H9 (cell line): Measurements from ENCODE around the gene FAM76A. TPM values are rescaled to one million over a fixed set of nuclear protein-coding genes. Genes with fewer than 3 reads are reported as not detected.

ENCODE experiments used
- DNase-seq: peaks from one replicate; pipeline ENCODE4 v3.0.0-alpha.2; 2017
- H2AFZ ChIP-seq: one replicate; pipeline ENCODE4 v1.6.1; 2013; ENCODE audit warnings: mild to moderate bottlenecking, low read length, control low read depth, moderate library complexity
- H2AK5ac ChIP-seq: 2 replicates; pipeline ENCODE4 v1.6.1; 2013; ENCODE audit warnings: low read length, control low read depth, mixed read lengths; ENCODE audit not compliant: insufficient read length
- H2BK120ac ChIP-seq: one replicate; pipeline ENCODE4 v1.6.1; 2013; ENCODE audit warnings: low read depth, mild to moderate bottlenecking, low read length, control low read depth, inconsistent platforms; ENCODE audit not compliant: poor library complexity, severe bottlenecking
- H2BK12ac ChIP-seq: 2 replicates; pipeline ENCODE4 v1.6.1; 2013; ENCODE audit warnings: low read length, control low read depth, mixed read lengths, low read depth; ENCODE audit not compliant: insufficient read length
- H2BK15ac ChIP-seq: 2 replicates; pipeline ENCODE4 v1.6.1; 2013; ENCODE audit warnings: low read depth, low read length, control low read depth
- H2BK20ac ChIP-seq: one replicate; pipeline ENCODE4 v1.6.1; 2013; ENCODE audit warnings: low read depth, mild to moderate bottlenecking, low read length, control low read depth, inconsistent platforms; ENCODE audit not compliant: poor library complexity, severe bottlenecking
- H2BK5ac ChIP-seq: 2 replicates; pipeline ENCODE4 v1.6.1; 2013; ENCODE audit warnings: low read length, control low read depth, mixed read lengths; ENCODE audit not compliant: insufficient read length
- H3K14ac ChIP-seq: 2 replicates; pipeline ENCODE4 v1.6.1; 2013; ENCODE audit warnings: low read length, control low read depth; ENCODE audit not compliant: insufficient read depth
- H3K18ac ChIP-seq: 2 replicates; pipeline ENCODE4 v1.6.1; 2013; ENCODE audit warnings: low read depth, mild to moderate bottlenecking, mixed read lengths, low read length, control low read depth; ENCODE audit not compliant: insufficient read length
- H3K23ac ChIP-seq: 2 replicates; pipeline ENCODE4 v1.6.1; 2013; ENCODE audit warnings: low read length, control low read depth, mixed read lengths, low read depth; ENCODE audit not compliant: insufficient read length
- H3K23me2 ChIP-seq: 2 replicates; pipeline ENCODE4 v1.6.1; 2013; ENCODE audit warnings: low read depth, mild to moderate bottlenecking, mixed read lengths, low read length, control low read depth; ENCODE audit not compliant: insufficient read length, poor library complexity, severe bottlenecking
- H3K27ac ChIP-seq: 2 replicates; pipeline ENCODE4 v1.5.1; 2013; ENCODE audit warnings: low read length, control low read depth, mixed read lengths, low read depth; ENCODE audit not compliant: insufficient read length
- H3K27me3 ChIP-seq: 2 replicates; pipeline ENCODE4 v1.6.1; 2013; ENCODE audit warnings: low read length, control low read depth, inconsistent platforms; ENCODE audit not compliant: insufficient read depth
- H3K4ac ChIP-seq: 2 replicates; pipeline ENCODE4 v1.6.1; 2013; ENCODE audit warnings: low read depth, mild to moderate bottlenecking, control low read depth, inconsistent platforms, low read length, moderate library complexity
- H3K4me1 ChIP-seq: 2 replicates; pipeline ENCODE4 v1.6.1; 2013; ENCODE audit warnings: low read length, control low read depth, inconsistent platforms; ENCODE audit not compliant: insufficient read depth
- H3K4me2 ChIP-seq: 2 replicates; pipeline ENCODE4 v1.6.1; 2013; ENCODE audit warnings: low read length, control low read depth, mixed read lengths; ENCODE audit not compliant: insufficient read length, insufficient read depth
- H3K56ac ChIP-seq: 2 replicates; pipeline ENCODE4 v1.6.1; 2013; ENCODE audit warnings: low read depth, mild to moderate bottlenecking, mixed read lengths, low read length, control low read depth; ENCODE audit not compliant: insufficient read length
- H3K79me1 ChIP-seq: 2 replicates; pipeline ENCODE4 v1.6.1; 2013; ENCODE audit warnings: low read depth, mild to moderate bottlenecking, moderate library complexity, low read length, control low read depth, inconsistent platforms; ENCODE audit not compliant: insufficient read depth, poor library complexity, severe bottlenecking
- H3K79me2 ChIP-seq: 2 replicates; pipeline ENCODE4 v1.6.1; 2013; ENCODE audit warnings: low read length, control low read depth, inconsistent platforms; ENCODE audit not compliant: insufficient read depth
- H3K9ac ChIP-seq: 2 replicates; pipeline ENCODE4 v1.6.1; 2013; ENCODE audit warnings: low read length, control low read depth, mixed read lengths; ENCODE audit not compliant: insufficient read length; ENCODE audit errors: extremely low read depth
- H3K9me3 ChIP-seq: one replicate; pipeline ENCODE4 v1.6.1; 2013; ENCODE audit warnings: low read depth, low read length, inconsistent platforms; ENCODE audit not compliant: control insufficient read depth
- H3T11ph ChIP-seq: one replicate; pipeline ENCODE4 v1.6.1; 2013; ENCODE audit warnings: mild to moderate bottlenecking, low read length, control low read depth, inconsistent platforms
- H4K20me1 ChIP-seq: one replicate; pipeline ENCODE4 v1.6.1; 2013; ENCODE audit not compliant: control insufficient read depth, insufficient read length, insufficient read depth
- H4K5ac ChIP-seq: 2 replicates; pipeline ENCODE4 v1.6.1; 2013; ENCODE audit warnings: low read depth, mild to moderate bottlenecking, mixed read lengths, low read length, control low read depth; ENCODE audit not compliant: insufficient read length
- H4K8ac ChIP-seq: replicated peaks from 2 replicates; pipeline ENCODE4 v1.6.1; 2013; ENCODE audit warnings: low read length, control low read depth, mixed read lengths, low read depth; ENCODE audit not compliant: insufficient read length
- H4K91ac ChIP-seq: 2 replicates; pipeline ENCODE4 v1.6.1; 2013; ENCODE audit warnings: low read depth, mild to moderate bottlenecking, moderate library complexity, mixed read lengths, low read length, control low read depth; ENCODE audit not compliant: insufficient read length
- H3K27ac Mint-ChIP-seq, 3 experiments: 2 replicates in 2 of 3; 3 replicates in 1 of 3; pipeline ENCODE4 v1.8.0; 2020 to 2021; ENCODE audit warnings: mixed read lengths in 3 of 3, mild to moderate bottlenecking in 1 of 3, moderate library complexity in 1 of 3
- H3K27me3 Mint-ChIP-seq: 2 replicates; pipeline ENCODE4 v1.8.0; 2021; ENCODE audit warnings: low read depth, mild to moderate bottlenecking, moderate library complexity, mixed read lengths
- H3K36me3 Mint-ChIP-seq, 3 experiments: 2 replicates in 2 of 3; 3 replicates in 1 of 3; pipeline ENCODE4 v1.8.0; 2020 to 2021; ENCODE audit warnings: low read depth in 3 of 3, mixed read lengths in 3 of 3; ENCODE audit not compliant: insufficient read depth in 1 of 3
- H3K4me1 Mint-ChIP-seq, 2 experiments: 2 replicates each; pipeline ENCODE4 v1.8.0; 2020; ENCODE audit warnings: mixed read lengths in 2 of 2
- H3K4me3 Mint-ChIP-seq, 2 experiments: 2 replicates in 1 of 2; 3 replicates in 1 of 2; pipeline ENCODE4 v1.8.0; 2020 to 2021; ENCODE audit warnings: mild to moderate bottlenecking in 2 of 2, mixed read lengths in 2 of 2, moderate library complexity in 1 of 2
- H3K9me3 Mint-ChIP-seq, 2 experiments: 2 replicates in 1 of 2; 3 replicates in 1 of 2; pipeline ENCODE4 v1.8.0; 2020; ENCODE audit warnings: mild to moderate bottlenecking in 2 of 2, mixed read lengths in 2 of 2, moderate library complexity in 1 of 2
- WGBS: extraction: QIAGEN DNeasy Blood & Tissue Kit; methylation state at CpG from one replicate; pipeline ENCODE4 v1.1.7; 2013; ENCODE audit warnings: missing lambda C conversion rate, low lambda C conversion rate, mixed read lengths; ENCODE audit not compliant: insufficient read length; ENCODE audit errors: extremely low coverage; 5-methylcytosine and 5-hydroxymethylcytosine counted together
- total RNA-seq: library from RNA; stranded (reverse); gene quantifications from 2 replicates; pipeline ENCODE4 v1.2.1, GENCODE V29; 2021
- TF ChIP-seq, protein P1 (sequence below): fragments of 200-600 bp; sonication (generic); conservative IDR thresholded peaks from 3 replicates; pipeline ENCODE4 v1.8.0; 2021; ENCODE audit warnings: antibody characterized with exemption, mild to moderate bottlenecking

The FAM76A gene
- total RNA-seq, 1 experiment from 2014 or later: 10.6 TPM

DNA sequence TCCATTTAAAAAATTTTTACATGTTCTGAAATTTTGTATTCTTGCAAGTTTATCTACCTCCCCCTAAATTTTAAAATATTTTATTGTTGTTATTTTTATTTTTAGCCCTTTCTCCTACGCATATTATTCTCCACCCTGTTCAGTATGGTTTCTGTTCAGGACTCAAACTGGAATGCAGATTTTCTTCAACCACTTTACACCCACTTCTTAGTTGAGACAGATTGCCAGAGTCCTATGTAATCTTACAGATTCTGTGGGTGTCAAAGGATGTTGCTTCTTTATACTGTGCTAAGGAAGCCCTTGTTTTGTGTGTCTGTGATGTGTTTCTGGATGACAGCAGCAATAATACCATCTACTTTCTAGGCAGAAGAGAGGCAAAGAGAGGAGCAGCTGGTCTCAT lies 84.1 kb downstream of the FAM76A start:
- H3K4ac ChIP-seq: no peak overlapping the region
- WGBS: no CpG with 5 or more reads among the region's 1 CpG
- Mint-ChIP-seq H3K4me1 (peaks cover 14% of the 10 kb centered on the region in 2 experiments), H3K27me3 (no peaks in the 10 kb centered on the region), H3K9me3 (no peaks in the 10 kb centered on the region), H3K4me3 (no peak overlapping the region), H3K27ac (no peak overlapping the region), H3K36me3 (peaks cover 1 to 6% (median 1%) of the 10 kb centered on the region in 3 experiments; a peak in 4 of 7 replicates)
- no peak overlapping the region for H4K8ac ChIP-seq
- H3K27me3 ChIP-seq: no peaks in the 10 kb centered on the region
- H2AFZ ChIP-seq: no peak overlapping the region
- no peaks in the 10 kb centered on the region for H3K23me2 ChIP-seq
- H3T11ph ChIP-seq: no peak overlapping the region
- no peak overlapping the region for H3K14ac ChIP-seq
- H2BK5ac ChIP-seq: no peak overlapping the region
- no peak overlapping the region for H2BK12ac ChIP-seq
- H2AK5ac ChIP-seq: no peak overlapping the region
- no peak overlapping the region for H3K18ac ChIP-seq
- no peak overlapping the region for H4K5ac ChIP-seq
- H4K20me1 ChIP-seq: no peaks in the 10 kb centered on the region
- H3K56ac ChIP-seq: no peak overlapping the region
- TF ChIP-seq, protein P1, sequence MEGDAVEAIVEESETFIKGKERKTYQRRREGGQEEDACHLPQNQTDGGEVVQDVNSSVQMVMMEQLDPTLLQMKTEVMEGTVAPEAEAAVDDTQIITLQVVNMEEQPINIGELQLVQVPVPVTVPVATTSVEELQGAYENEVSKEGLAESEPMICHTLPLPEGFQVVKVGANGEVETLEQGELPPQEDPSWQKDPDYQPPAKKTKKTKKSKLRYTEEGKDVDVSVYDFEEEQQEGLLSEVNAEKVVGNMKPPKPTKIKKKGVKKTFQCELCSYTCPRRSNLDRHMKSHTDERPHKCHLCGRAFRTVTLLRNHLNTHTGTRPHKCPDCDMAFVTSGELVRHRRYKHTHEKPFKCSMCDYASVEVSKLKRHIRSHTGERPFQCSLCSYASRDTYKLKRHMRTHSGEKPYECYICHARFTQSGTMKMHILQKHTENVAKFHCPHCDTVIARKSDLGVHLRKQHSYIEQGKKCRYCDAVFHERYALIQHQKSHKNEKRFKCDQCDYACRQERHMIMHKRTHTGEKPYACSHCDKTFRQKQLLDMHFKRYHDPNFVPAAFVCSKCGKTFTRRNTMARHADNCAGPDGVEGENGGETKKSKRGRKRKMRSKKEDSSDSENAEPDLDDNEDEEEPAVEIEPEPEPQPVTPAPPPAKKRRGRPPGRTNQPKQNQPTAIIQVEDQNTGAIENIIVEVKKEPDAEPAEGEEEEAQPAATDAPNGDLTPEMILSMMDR: no peak
- H3K23ac ChIP-seq: no peak overlapping the region
- H2BK120ac ChIP-seq: no peak overlapping the region
- H3K79me1 ChIP-seq: no peaks in the 10 kb centered on the region
- H2BK15ac ChIP-seq: no peak overlapping the region
- H3K4me2 ChIP-seq: no peak overlapping the region
- peaks cover 3% of the 10 kb centered on the region for H3K4me1 ChIP-seq
- no peak overlapping the region for H4K91ac ChIP-seq
- no peak overlapping the region for H2BK20ac ChIP-seq
- no peak overlapping the region for H3K27ac ChIP-seq
- no peak overlapping the region for H3K9ac ChIP-seq
- DNase-seq: no peak
- H3K79me2 ChIP-seq: no peaks in the 10 kb centered on the region
- no peaks in the 10 kb centered on the region for H3K9me3 ChIP-seq
